ENCODE data around the gene ACP7. TPM values are rescaled to one million over a fixed set of nuclear protein-coding genes. Genes with fewer than 3 reads are reported as not detected.
A peak's percentile ranks its signal among the peaks of the same experiment; 100 is the strongest.

ACP7 gene
- total RNA-seq, 1 experiment from 2014 or later, result 0.15 TPM

DNA sequence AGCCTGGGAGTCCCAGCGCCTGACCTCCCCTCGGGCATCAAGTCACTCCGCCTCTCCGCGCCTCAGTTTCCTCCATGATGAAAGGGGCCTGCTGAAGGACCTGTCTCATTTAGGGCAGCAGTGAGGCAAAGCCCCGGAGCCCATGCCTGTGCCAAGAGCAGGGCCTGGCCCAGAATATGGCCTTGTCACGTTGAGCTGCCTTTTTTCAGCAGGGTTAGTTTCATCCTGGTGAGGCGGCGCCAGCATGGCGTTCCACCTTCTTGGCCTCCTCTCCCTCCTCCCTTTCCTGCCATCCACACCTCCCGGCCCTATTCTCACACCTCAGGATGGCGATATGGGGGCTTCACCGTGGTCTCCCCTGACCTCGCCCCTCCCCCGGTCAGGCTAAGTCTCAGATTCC, 71.6 kb downstream of the ACP7 start:
- H3K23ac ChIP-seq (ENCODE audit: insufficient read length, low read depth, low read length), result no peak overlapping the region
- no peak overlapping the region for H3K4ac ChIP-seq (ENCODE audit: low read depth, low read length)
- Mint-ChIP-seq H3K4me3 (peak overlapping the region in 1 of 2 experiments; percentile 34; a peak in 1 of 5 replicates), H3K36me3 (ENCODE audit: insufficient read depth in 1 of 3, low read depth in 3 of 3) (peaks cover 2 to 13% (median 6%) of the 10 kb centered on the region in 3 experiments; a peak in 6 of 7 replicates), H3K9me3 (no peaks in the 10 kb centered on the region), H3K27me3 (ENCODE audit: low read depth) (no peaks in the 10 kb centered on the region), H3K27ac (peak overlapping the region in 2 of 3 experiments; percentile 68 to 76; a peak in 2 of 7 replicates), H3K4me1 (peaks cover 37 to 57% of the 10 kb centered on the region in 2 experiments)
- no peak overlapping the region for H2BK5ac ChIP-seq (ENCODE audit: insufficient read length, low read length)
- H3K9ac ChIP-seq (ENCODE audit: extremely low read depth, insufficient read length, low read length), result no peak overlapping the region
- peaks cover 5% of the 10 kb centered on the region; the same call in 1 of the 2 replicates for H3K4me1 ChIP-seq (ENCODE audit: insufficient read depth, low read length)
- no peak overlapping the region for H2BK12ac ChIP-seq (ENCODE audit: insufficient read length, low read depth, low read length)
- H3T11ph ChIP-seq (ENCODE audit: low read length), result no peak overlapping the region
- no peak overlapping the region for H2AFZ ChIP-seq (ENCODE audit: low read length)
- H3K56ac ChIP-seq (ENCODE audit: insufficient read length, low read depth, low read length), result no peak overlapping the region
- H2BK15ac ChIP-seq (ENCODE audit: low read depth, low read length), result no peak overlapping the region
- H2AK5ac ChIP-seq (ENCODE audit: insufficient read length, low read length), result no peak overlapping the region
- no peak for DNase-seq
- TF ChIP-seq, protein P1, sequence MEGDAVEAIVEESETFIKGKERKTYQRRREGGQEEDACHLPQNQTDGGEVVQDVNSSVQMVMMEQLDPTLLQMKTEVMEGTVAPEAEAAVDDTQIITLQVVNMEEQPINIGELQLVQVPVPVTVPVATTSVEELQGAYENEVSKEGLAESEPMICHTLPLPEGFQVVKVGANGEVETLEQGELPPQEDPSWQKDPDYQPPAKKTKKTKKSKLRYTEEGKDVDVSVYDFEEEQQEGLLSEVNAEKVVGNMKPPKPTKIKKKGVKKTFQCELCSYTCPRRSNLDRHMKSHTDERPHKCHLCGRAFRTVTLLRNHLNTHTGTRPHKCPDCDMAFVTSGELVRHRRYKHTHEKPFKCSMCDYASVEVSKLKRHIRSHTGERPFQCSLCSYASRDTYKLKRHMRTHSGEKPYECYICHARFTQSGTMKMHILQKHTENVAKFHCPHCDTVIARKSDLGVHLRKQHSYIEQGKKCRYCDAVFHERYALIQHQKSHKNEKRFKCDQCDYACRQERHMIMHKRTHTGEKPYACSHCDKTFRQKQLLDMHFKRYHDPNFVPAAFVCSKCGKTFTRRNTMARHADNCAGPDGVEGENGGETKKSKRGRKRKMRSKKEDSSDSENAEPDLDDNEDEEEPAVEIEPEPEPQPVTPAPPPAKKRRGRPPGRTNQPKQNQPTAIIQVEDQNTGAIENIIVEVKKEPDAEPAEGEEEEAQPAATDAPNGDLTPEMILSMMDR (conservative IDR thresholded peaks at IDR 0.05), result no peak
- H4K5ac ChIP-seq (ENCODE audit: insufficient read length, low read depth, low read length), result no peak overlapping the region
- H3K79me2 ChIP-seq (ENCODE audit: insufficient read depth, low read length), result peaks cover 4% of the 10 kb centered on the region; the same call in 1 of the 2 replicates
- H4K91ac ChIP-seq (ENCODE audit: insufficient read length, low read depth, low read length), result no peak overlapping the region
- no peak overlapping the region for H3K18ac ChIP-seq (ENCODE audit: insufficient read length, low read depth, low read length)
- no peak overlapping the region for H3K4me2 ChIP-seq (ENCODE audit: insufficient read depth, insufficient read length, low read length)
- H3K23me2 ChIP-seq (ENCODE audit: insufficient read length, low read depth, low read length, poor library complexity, severe bottlenecking), result peaks cover 2% of the 10 kb centered on the region
- H3K27ac ChIP-seq (ENCODE audit: insufficient read length, low read depth, low read length), result no peak overlapping the region
- peaks cover 5% of the 10 kb centered on the region for H4K20me1 ChIP-seq (ENCODE audit: control insufficient read depth, insufficient read depth, insufficient read length)
- H3K79me1 ChIP-seq (ENCODE audit: insufficient read depth, low read depth, low read length, poor library complexity, severe bottlenecking), result no peaks in the 10 kb centered on the region
- H3K9me3 ChIP-seq (ENCODE audit: control insufficient read depth, low read depth, low read length), result no peaks in the 10 kb centered on the region
- no peak overlapping the region; the same call in 1 of the 2 replicates for H3K14ac ChIP-seq (ENCODE audit: insufficient read depth, low read length)
- no peaks in the 10 kb centered on the region for H3K27me3 ChIP-seq (ENCODE audit: insufficient read depth, low read length)
- no peak overlapping the region for H4K8ac ChIP-seq (replicated peaks; ENCODE audit: insufficient read length, low read depth, low read length)
- WGBS (ENCODE audit: extremely low coverage, insufficient read length, low lambda C conversion rate), result no CpG with 5 or more reads among the region's 15 CpGs
- no peak overlapping the region for H2BK120ac ChIP-seq (ENCODE audit: low read depth, low read length, poor library complexity, severe bottlenecking)
- no peak overlapping the region for H2BK20ac ChIP-seq (ENCODE audit: low read depth, low read length, poor library complexity, severe bottlenecking)

All from H9 (cell line).